GM23338 (cell line): ENCODE results near the gene GPR25. TPM values are rescaled to one million over a fixed set of nuclear protein-coding genes. Genes with fewer than 3 reads are reported as not detected.

Experiments
- ATAC-seq: fragments of 200-7000 bp; cut with Tn5 transposase; 3 replicates; pipeline ENCODE4 v1.9.1; 2020
- DNase-seq: peaks from one replicate; pipeline ENCODE4 v3.0.0-alpha.2; 2015; ENCODE audit warnings: low spot score
- H2AFZ ChIP-seq: fragments of 200-600 bp; sonication (generic); 2 replicates; pipeline ENCODE4 v1.8.0; 2016; ENCODE audit warnings: antibody characterized with exemption, mild to moderate bottlenecking, moderate library complexity
- H3F3A ChIP-seq: fragments of 200-600 bp; sonication (generic); replicated peaks from 2 replicates; pipeline ENCODE4 v1.8.0; 2017; ENCODE audit warnings: antibody characterized with exemption, mixed run types, low read depth
- H3K27ac ChIP-seq: fragments of 200-600 bp; sonication (generic); 2 replicates; pipeline ENCODE4 v1.6.1; 2016; ENCODE audit warnings: low read depth
- H3K27me3 ChIP-seq: fragments of 200-600 bp; sonication (generic); 2 replicates; pipeline ENCODE4 v1.8.0; 2016; ENCODE audit warnings: mild to moderate bottlenecking, mixed run types, moderate library complexity; ENCODE audit not compliant: insufficient read depth
- H3K36me3 ChIP-seq: fragments of 200-600 bp; sonication (generic); 2 replicates; pipeline ENCODE4 v1.8.0; 2016; ENCODE audit warnings: mild to moderate bottlenecking; ENCODE audit not compliant: insufficient read depth
- H3K4me1 ChIP-seq: fragments of 200-600 bp; sonication (generic); 2 replicates; pipeline ENCODE4 v1.8.0; 2016; ENCODE audit warnings: mild to moderate bottlenecking, moderate library complexity; ENCODE audit not compliant: insufficient read depth
- H3K4me2 ChIP-seq: fragments of 200-600 bp; sonication (generic); 2 replicates; pipeline ENCODE4 v1.7.1; 2017; ENCODE audit warnings: mixed run types
- H3K4me3 ChIP-seq: fragments of 200-600 bp; sonication (generic); 2 replicates; pipeline ENCODE4 v1.6.1; 2016; ENCODE audit warnings: mixed run types
- H3K79me2 ChIP-seq: fragments of 200-600 bp; sonication (generic); replicated peaks from 2 replicates; pipeline ENCODE4 v1.8.0; 2017; ENCODE audit warnings: mild to moderate bottlenecking; ENCODE audit not compliant: insufficient read depth
- H3K9me2 ChIP-seq: fragments of 200-600 bp; sonication (generic); 2 replicates; pipeline ENCODE4 v1.8.0; 2017; ENCODE audit not compliant: insufficient read depth
- H4K20me1 ChIP-seq: fragments of 200-600 bp; sonication (generic); replicated peaks from 2 replicates; pipeline ENCODE4 v1.8.0; 2017; ENCODE audit warnings: mild to moderate bottlenecking; ENCODE audit not compliant: insufficient read depth
- H3K27ac Mint-ChIP-seq: 2 replicates; pipeline ENCODE4 v1.8.0; 2020; ENCODE audit warnings: inconsistent platforms, mild to moderate bottlenecking, moderate library complexity, mixed read lengths
- H3K27me3 Mint-ChIP-seq: 3 replicates; pipeline ENCODE4 v1.8.0; 2022; ENCODE audit warnings: low read depth, mild to moderate bottlenecking, moderate library complexity, mixed read lengths, inconsistent platforms; ENCODE audit not compliant: insufficient read depth, poor library complexity
- H3K36me3 Mint-ChIP-seq: 3 replicates; pipeline ENCODE4 v1.8.0; 2021; ENCODE audit warnings: low read depth, mild to moderate bottlenecking, inconsistent platforms, moderate library complexity, mixed read lengths
- H3K4me1 Mint-ChIP-seq: 3 replicates; pipeline ENCODE4 v1.8.0; 2020; ENCODE audit warnings: mild to moderate bottlenecking, inconsistent platforms, mixed read lengths
- H3K4me3 Mint-ChIP-seq: 3 replicates; pipeline ENCODE4 v1.8.0; 2021; ENCODE audit warnings: moderate library complexity, mild to moderate bottlenecking, inconsistent platforms, mixed read lengths
- H3K9me3 Mint-ChIP-seq: 3 replicates; pipeline ENCODE4 v1.8.0; 2020; ENCODE audit warnings: moderate library complexity, mild to moderate bottlenecking, inconsistent platforms, mixed read lengths
- CREB1 ChIP-seq: fragments of 250-450 bp; sonication (Bioruptor Pico); IDR thresholded peaks from 2 replicates; pipeline ENCODE4 v1.5.0; 2020; ENCODE audit warnings: low read depth, mild to moderate bottlenecking, moderate library complexity
- CTCF ChIP-seq, 2 experiments: fragments of 200-600 bp in 1 of 2; sonication (generic) in 1 of 2; conservative IDR thresholded peaks; 2 replicates each; pipeline versions ENCODE4 v1.5.1 to v1.6.1; 2016 to 2017; ENCODE audit warnings: antibody characterized with exemption in 2 of 2, low read depth in 2 of 2, mild to moderate bottlenecking in 2 of 2, moderate library complexity in 1 of 2
- EZH2 ChIP-seq: fragments of 200-600 bp; sonication (generic); IDR thresholded peaks from one replicate; pipeline ENCODE4 v1.8.0; 2017; ENCODE audit warnings: antibody characterized with exemption, mild to moderate bottlenecking, low read depth; ENCODE audit not compliant: unreplicated experiment
- EZH2phosphoT487 ChIP-seq: fragments of 200-600 bp; sonication (generic); IDR thresholded peaks from one replicate; pipeline ENCODE4 v1.8.1; 2018; ENCODE audit warnings: antibody characterized with exemption; ENCODE audit not compliant: unreplicated experiment
- NANOG ChIP-seq: IDR thresholded peaks from 2 replicates; pipeline ENCODE4 v1.6.1; 2016; ENCODE audit warnings: antibody characterized with exemption, borderline replicate concordance
- ZNF462 ChIP-seq: fragments of 250-450 bp; sonication (Bioruptor Pico); IDR thresholded peaks from 2 replicates; pipeline ENCODE4 v1.5.0; 2020; ENCODE audit warnings: mild to moderate bottlenecking, moderate library complexity
- polyA plus RNA-seq: library from polyadenylated mRNA; unstranded; fragments of >200 nt; fragmentation: Nextera tagmentation; extraction: Ambion mirVana; gene quantifications from 2 replicates; pipeline ENCODE4 v1.2.1, GENCODE V29; 2016
- total RNA-seq: library from RNA; depleted of rRNA; stranded (reverse); fragments of >200 nt; shearing (Covaris generic); gene quantifications from 2 replicates; pipeline ENCODE4 v1.2.3, GENCODE V29; 2014
- TF ChIP-seq, protein P1 (sequence below): IDR thresholded peaks from one replicate; pipeline ENCODE4 v1.6.1; 2018; ENCODE audit warnings: antibody characterized with exemption; ENCODE audit not compliant: unreplicated experiment
- TF ChIP-seq, protein P2 (sequence below): IDR thresholded peaks from 2 replicates; pipeline ENCODE4 v1.6.1; 2016; ENCODE audit warnings: antibody characterized with exemption

The GPR25 gene
- total and polyA plus RNA-seq, 2 experiments from 2014 or later, result not detected

GRCh38 chr1:200892958-200893357, 20.2 kb downstream of the GPR25 start:
- TF ChIP-seq, protein P1, sequence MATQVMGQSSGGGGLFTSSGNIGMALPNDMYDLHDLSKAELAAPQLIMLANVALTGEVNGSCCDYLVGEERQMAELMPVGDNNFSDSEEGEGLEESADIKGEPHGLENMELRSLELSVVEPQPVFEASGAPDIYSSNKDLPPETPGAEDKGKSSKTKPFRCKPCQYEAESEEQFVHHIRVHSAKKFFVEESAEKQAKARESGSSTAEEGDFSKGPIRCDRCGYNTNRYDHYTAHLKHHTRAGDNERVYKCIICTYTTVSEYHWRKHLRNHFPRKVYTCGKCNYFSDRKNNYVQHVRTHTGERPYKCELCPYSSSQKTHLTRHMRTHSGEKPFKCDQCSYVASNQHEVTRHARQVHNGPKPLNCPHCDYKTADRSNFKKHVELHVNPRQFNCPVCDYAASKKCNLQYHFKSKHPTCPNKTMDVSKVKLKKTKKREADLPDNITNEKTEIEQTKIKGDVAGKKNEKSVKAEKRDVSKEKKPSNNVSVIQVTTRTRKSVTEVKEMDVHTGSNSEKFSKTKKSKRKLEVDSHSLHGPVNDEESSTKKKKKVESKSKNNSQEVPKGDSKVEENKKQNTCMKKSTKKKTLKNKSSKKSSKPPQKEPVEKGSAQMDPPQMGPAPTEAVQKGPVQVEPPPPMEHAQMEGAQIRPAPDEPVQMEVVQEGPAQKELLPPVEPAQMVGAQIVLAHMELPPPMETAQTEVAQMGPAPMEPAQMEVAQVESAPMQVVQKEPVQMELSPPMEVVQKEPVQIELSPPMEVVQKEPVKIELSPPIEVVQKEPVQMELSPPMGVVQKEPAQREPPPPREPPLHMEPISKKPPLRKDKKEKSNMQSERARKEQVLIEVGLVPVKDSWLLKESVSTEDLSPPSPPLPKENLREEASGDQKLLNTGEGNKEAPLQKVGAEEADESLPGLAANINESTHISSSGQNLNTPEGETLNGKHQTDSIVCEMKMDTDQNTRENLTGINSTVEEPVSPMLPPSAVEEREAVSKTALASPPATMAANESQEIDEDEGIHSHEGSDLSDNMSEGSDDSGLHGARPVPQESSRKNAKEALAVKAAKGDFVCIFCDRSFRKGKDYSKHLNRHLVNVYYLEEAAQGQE, result no peak
- no peak for TF ChIP-seq EZH2phosphoT487
- no peak for TF ChIP-seq CTCF (conservative IDR thresholded peaks at IDR 0.05; ENCODE audit: low read depth in 2 of 2)
- no peak for TF ChIP-seq ZNF462 (CRISPR knock-in tag)
- TF ChIP-seq, protein P2, sequence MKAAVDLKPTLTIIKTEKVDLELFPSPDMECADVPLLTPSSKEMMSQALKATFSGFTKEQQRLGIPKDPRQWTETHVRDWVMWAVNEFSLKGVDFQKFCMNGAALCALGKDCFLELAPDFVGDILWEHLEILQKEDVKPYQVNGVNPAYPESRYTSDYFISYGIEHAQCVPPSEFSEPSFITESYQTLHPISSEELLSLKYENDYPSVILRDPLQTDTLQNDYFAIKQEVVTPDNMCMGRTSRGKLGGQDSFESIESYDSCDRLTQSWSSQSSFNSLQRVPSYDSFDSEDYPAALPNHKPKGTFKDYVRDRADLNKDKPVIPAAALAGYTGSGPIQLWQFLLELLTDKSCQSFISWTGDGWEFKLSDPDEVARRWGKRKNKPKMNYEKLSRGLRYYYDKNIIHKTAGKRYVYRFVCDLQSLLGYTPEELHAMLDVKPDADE, result no peak
- no peak for TF ChIP-seq EZH2
- no peak for TF ChIP-seq CREB1 (CRISPR knock-in tag)
- TF ChIP-seq NANOG, result no peak
- Histone ChIP-seq H3K4me2 (peak overlapping the region; percentile 95), H3K9me2 (no peaks in the 10 kb centered on the region), H3K27ac (peak overlapping the region; percentile 99), H3K27me3 (no peaks in the 10 kb centered on the region), H3K4me1 (peaks cover 62% of the 10 kb centered on the region), H3K36me3 (no peaks in the 10 kb centered on the region), H3K4me3 (peak overlapping the region; percentile 74), H2AFZ (no peak overlapping the region), H3K79me2 (peaks cover 61% of the 10 kb centered on the region), H3F3A (0 out of 2 replicates have a peak, but pooled peaks cover 8% of the 10 kb centered on the region), H4K20me1 (no peaks in the 10 kb centered on the region; the same call in none of the 2 replicates)
- no peak for ATAC-seq
- Mint-ChIP-seq H3K4me3 (peak overlapping the region; percentile 85), H3K36me3 (peaks cover 12% of the 10 kb centered on the region), H3K27me3 (peaks cover 34% of the 10 kb centered on the region), H3K9me3 (no peaks in the 10 kb centered on the region; the same call in 2 of the 3 replicates), H3K4me1 (peaks cover 74% of the 10 kb centered on the region), H3K27ac (peak overlapping the region; percentile 95)
- DNase-seq, result no peak
